Mesenchymal stem cell (in vitro differentiated cells and primary cell): ENCODE data around the gene ACTR2.
"Not testable (repeated sequence)": the region's sequence is repeated elsewhere in the genome, so short reads cannot be mapped to it uniquely, and the experiment has no call there.

Source experiments
- DNase-seq: peaks from one replicate; pipeline ENCODE4 v3.0.0-alpha.2; 2013
- H2AFZ ChIP-seq: one replicate; pipeline ENCODE4 v1.6.1; 2013; ENCODE audit warnings: low read depth, mild to moderate bottlenecking, control low read depth, inconsistent platforms, low read length, moderate library complexity
- H2AK5ac ChIP-seq: 2 replicates; pipeline ENCODE4 v1.6.1; 2013; ENCODE audit warnings: low read length, moderate library complexity, mild to moderate bottlenecking, inconsistent platforms; ENCODE audit not compliant: severe bottlenecking
- H2BK120ac ChIP-seq: one replicate; pipeline ENCODE4 v1.6.1; 2013; ENCODE audit warnings: low read depth, mild to moderate bottlenecking, inconsistent platforms, low read length, moderate library complexity
- H2BK12ac ChIP-seq, 2 experiments: one replicate each; pipeline ENCODE4 v1.6.1; 2013; ENCODE audit warnings: inconsistent platforms in 2 of 2, low read length in 2 of 2, mild to moderate bottlenecking in 2 of 2, moderate library complexity in 2 of 2, control low read depth in 1 of 2
- H2BK15ac ChIP-seq: one replicate; pipeline ENCODE4 v1.6.1; 2013; ENCODE audit warnings: mild to moderate bottlenecking, low read depth, inconsistent platforms; ENCODE audit not compliant: poor library complexity, severe bottlenecking
- H2BK5ac ChIP-seq: 2 replicates; pipeline ENCODE4 v1.6.1; 2013; ENCODE audit warnings: low read depth, mild to moderate bottlenecking, low read length, control low read depth, inconsistent platforms; ENCODE audit not compliant: poor library complexity, severe bottlenecking
- H3K14ac ChIP-seq, 2 experiments: one replicate each; pipeline ENCODE4 v1.6.1; 2013; ENCODE audit warnings: inconsistent platforms in 2 of 2, low read length in 2 of 2, control low read depth in 1 of 2, mild to moderate bottlenecking in 1 of 2, moderate library complexity in 1 of 2
- H3K18ac ChIP-seq, 2 experiments: one replicate each; pipeline ENCODE4 v1.6.1; 2013; ENCODE audit warnings: inconsistent platforms in 2 of 2, low read length in 2 of 2, control low read depth in 1 of 2, low read depth in 1 of 2, mild to moderate bottlenecking in 1 of 2
- H3K23ac ChIP-seq, 2 experiments: one replicate each; pipeline ENCODE4 v1.6.1; 2013; ENCODE audit warnings: inconsistent platforms in 2 of 2, low read length in 2 of 2, mild to moderate bottlenecking in 2 of 2, moderate library complexity in 2 of 2, control low read depth in 1 of 2
- H3K27ac ChIP-seq: 2 replicates; pipeline ENCODE4 v1.5.1; 2013; ENCODE audit warnings: mild to moderate bottlenecking, moderate library complexity, low read length, control low read depth, inconsistent platforms; ENCODE audit not compliant: poor library complexity, severe bottlenecking
- H3K27me3 ChIP-seq, 2 experiments: 2 replicates each; pipeline versions ENCODE4 v1.6.1 to v1.7.0; 2013; ENCODE audit warnings: low read length in 2 of 2, mild to moderate bottlenecking in 2 of 2, moderate library complexity in 2 of 2, control low read depth in 1 of 2, inconsistent platforms in 1 of 2; ENCODE audit not compliant: control insufficient read depth in 1 of 2, insufficient read depth in 1 of 2
- H3K36me3 ChIP-seq, 2 experiments: 2 replicates each; pipeline versions ENCODE4 v1.6.1 to v1.7.0; 2013; ENCODE audit warnings: low read length in 2 of 2, control low read depth in 1 of 2, inconsistent platforms in 1 of 2, low read depth in 1 of 2, mild to moderate bottlenecking in 1 of 2; ENCODE audit not compliant: insufficient read depth in 2 of 2, control insufficient read depth in 1 of 2
- H3K4ac ChIP-seq, 2 experiments: one replicate each; pipeline ENCODE4 v1.6.1; 2013; ENCODE audit warnings: inconsistent platforms in 2 of 2, low read length in 2 of 2, mild to moderate bottlenecking in 2 of 2, moderate library complexity in 2 of 2, control low read depth in 1 of 2, low read depth in 1 of 2
- H3K4me1 ChIP-seq: 2 replicates; pipeline ENCODE4 v1.6.1; 2013; ENCODE audit warnings: low read depth, low read length, control low read depth; ENCODE audit not compliant: control insufficient read depth, insufficient read depth
- H3K4me2 ChIP-seq: 2 replicates; pipeline ENCODE4 v1.6.1; 2013; ENCODE audit warnings: low read length, mild to moderate bottlenecking, inconsistent platforms; ENCODE audit not compliant: poor library complexity, severe bottlenecking
- H3K4me3 ChIP-seq, 2 experiments: 2 replicates each; pipeline versions ENCODE4 v1.5.1 to v1.7.0; 2013; ENCODE audit warnings: low read length in 2 of 2, mild to moderate bottlenecking in 2 of 2, control low read depth in 1 of 2, low read depth in 1 of 2; ENCODE audit not compliant: insufficient read depth in 1 of 2
- H3K79me1 ChIP-seq: replicated peaks from 2 replicates; pipeline ENCODE4 v1.6.1; 2013; ENCODE audit warnings: mild to moderate bottlenecking, control low read depth, low read length, inconsistent platforms; ENCODE audit not compliant: poor library complexity, severe bottlenecking
- H3K9ac ChIP-seq: 2 replicates; pipeline ENCODE4 v1.7.0; 2013; ENCODE audit warnings: mild to moderate bottlenecking, low read length, moderate library complexity
- H3K9me3 ChIP-seq: 2 replicates; pipeline ENCODE4 v1.7.0; 2013; ENCODE audit warnings: mild to moderate bottlenecking, low read length; ENCODE audit not compliant: control insufficient read depth
- H4K8ac ChIP-seq: one replicate; pipeline ENCODE4 v1.6.1; 2013; ENCODE audit warnings: inconsistent platforms, mild to moderate bottlenecking, low read length, moderate library complexity
- H4K91ac ChIP-seq: one replicate; pipeline ENCODE4 v1.6.1; 2013; ENCODE audit warnings: mild to moderate bottlenecking, low read length, inconsistent platforms
- WGBS: methylation state at CpG from one replicate; pipeline ENCODE4 v1.1.7; 2013; ENCODE audit warnings: mixed read lengths; 5-methylcytosine and 5-hydroxymethylcytosine counted together

The ACTR2 gene

GRCh38 chr2:65240657-65241056, 13.0 kb downstream of the ACTR2 start:
- Histone ChIP-seq H3K18ac (no peak overlapping the region), H2AK5ac (no peak overlapping the region), H3K9me3 (no peaks in the 10 kb centered on the region), H3K9ac (no peak overlapping the region), H3K4me1 (no peaks in the 10 kb centered on the region), H2BK120ac (no peak overlapping the region), H3K23ac (no peak overlapping the region), H3K4me3 (no peak overlapping the region), H2BK12ac (no peak overlapping the region), H4K8ac (no peak overlapping the region), H3K27me3 (no peaks in the 10 kb centered on the region), H3K14ac (no peak overlapping the region), H4K91ac (no peak overlapping the region), H2AFZ (no peak overlapping the region), H2BK15ac (no peak overlapping the region), H3K27ac (no peak overlapping the region), H2BK5ac (no peak overlapping the region), H3K36me3 (peaks cover 13 to 59% of the 10 kb centered on the region in 2 experiments), H3K4me2 (no peak overlapping the region), H3K4ac (no peak overlapping the region), H3K79me1 (no peaks in the 10 kb centered on the region)
- 66% methylated on average over 3 of the region's 3 CpGs for WGBS
- DNase-seq: peak; percentile 37

GRCh38 chr2:65244452-65244851, 16.8 kb downstream of the ACTR2 start:
- H3K9ac ChIP-seq, H4K8ac ChIP-seq, H3K23ac ChIP-seq, H3K4me1 ChIP-seq, H2AFZ ChIP-seq, H4K91ac ChIP-seq, H3K79me1 ChIP-seq, H3K9me3 ChIP-seq, H3K27me3 ChIP-seq, H2BK5ac ChIP-seq, DNase-seq, H2BK15ac ChIP-seq, H2BK120ac ChIP-seq, H3K27ac ChIP-seq, H3K4me3 ChIP-seq, H3K18ac ChIP-seq, H2BK12ac ChIP-seq, H3K4me2 ChIP-seq, H2AK5ac ChIP-seq, H3K4ac ChIP-seq, H3K14ac ChIP-seq: not testable (repeated sequence)
- H3K36me3 ChIP-seq: peaks cover 14 to 87% of the 10 kb centered on the region in 2 experiments
- 76% methylated on average over 2 of the region's 2 CpGs for WGBS

GRCh38 chr2:65252640-65253039, 25.0 kb downstream of the ACTR2 start:
- H2BK12ac ChIP-seq: no peak overlapping the region
- no peak overlapping the region for H2AK5ac ChIP-seq
- H3K9ac ChIP-seq: no peak overlapping the region
- no peak overlapping the region for H3K14ac ChIP-seq
- no peak overlapping the region for H3K4me2 ChIP-seq
- no peak overlapping the region for H2BK5ac ChIP-seq
- H2BK120ac ChIP-seq: no peak overlapping the region
- no peak overlapping the region for H3K27ac ChIP-seq
- peaks cover 4 to 73% of the 10 kb centered on the region in 2 experiments for H3K36me3 ChIP-seq
- H3K9me3 ChIP-seq: no peaks in the 10 kb centered on the region
- H4K91ac ChIP-seq: no peak overlapping the region
- H3K18ac ChIP-seq: no peak overlapping the region
- no peak overlapping the region for H2BK15ac ChIP-seq
- no peak overlapping the region for H3K4me3 ChIP-seq
- DNase-seq: no peak
- H3K79me1 ChIP-seq: peaks cover 5% of the 10 kb centered on the region
- no peak overlapping the region for H3K4ac ChIP-seq
- H3K27me3 ChIP-seq: no peaks in the 10 kb centered on the region
- H3K23ac ChIP-seq: no peak overlapping the region
- no peak overlapping the region for H4K8ac ChIP-seq
- H2AFZ ChIP-seq: no peak overlapping the region
- H3K4me1 ChIP-seq: no peaks in the 10 kb centered on the region

- no peak overlapping the region for H2BK12ac ChIP-seq
- H3K4me2 ChIP-seq: no peak overlapping the region
- H3K79me1 ChIP-seq: no peaks in the 10 kb centered on the region
- no peak overlapping the region for H4K8ac ChIP-seq
- no peak overlapping the region for H3K4ac ChIP-seq
- no peaks in the 10 kb centered on the region for H3K9me3 ChIP-seq
- no peak overlapping the region for H3K23ac ChIP-seq
- H3K4me3 ChIP-seq: no peak overlapping the region
- 96% methylated on average over 6 of the region's 6 CpGs for WGBS
- H2BK15ac ChIP-seq: no peak overlapping the region
- H2AFZ ChIP-seq: no peak overlapping the region
- H3K27me3 ChIP-seq: no peaks in the 10 kb centered on the region
- H2AK5ac ChIP-seq: no peak overlapping the region
- no peaks in the 10 kb centered on the region for H3K4me1 ChIP-seq
- peaks cover 7 to 72% of the 10 kb centered on the region in 2 experiments for H3K36me3 ChIP-seq
- no peak overlapping the region for H4K91ac ChIP-seq
- H3K18ac ChIP-seq: no peak overlapping the region
- DNase-seq: no peak
- no peak overlapping the region for H2BK120ac ChIP-seq
- no peak overlapping the region for H3K27ac ChIP-seq
- H2BK5ac ChIP-seq: no peak overlapping the region
- no peak overlapping the region for H3K14ac ChIP-seq
- no peak overlapping the region for H3K9ac ChIP-seq
Measured at GRCh38 chr2:65255356-65255755, 27.7 kb downstream of the ACTR2 start.
